Sigmoid colon (tissue), 4 donors: ENCODE data around the gene PRDX5.

Experiments used
- EP300 ChIP-seq, 4 donors: sonication (generic); formaldehyde crosslinking; IDR thresholded peaks; one replicate each; pipeline ENCODE4 v1.6.1; 2017; ENCODE audit warnings: antibody characterized with exemption in 4 of 4
- POLR2A ChIP-seq, 2 donors: fragments of 450-650 bp; IDR thresholded peaks; one replicate each; pipeline ENCODE4 v1.6.1; 2016; ENCODE audit warnings: antibody characterized with exemption in 2 of 2, mild to moderate bottlenecking in 2 of 2, moderate library complexity in 2 of 2
- TF ChIP-seq, protein P1 (sequence below), 4 experiments: fragments of 450-650 bp in 3 of 4; fragments of 200-600 bp in 1 of 4; IDR thresholded peaks; one replicate each; pipeline ENCODE4 v1.5.1; 2016 to 2019; ENCODE audit warnings: antibody characterized with exemption in 4 of 4, mild to moderate bottlenecking in 3 of 4, moderate library complexity in 2 of 4

DNA sequence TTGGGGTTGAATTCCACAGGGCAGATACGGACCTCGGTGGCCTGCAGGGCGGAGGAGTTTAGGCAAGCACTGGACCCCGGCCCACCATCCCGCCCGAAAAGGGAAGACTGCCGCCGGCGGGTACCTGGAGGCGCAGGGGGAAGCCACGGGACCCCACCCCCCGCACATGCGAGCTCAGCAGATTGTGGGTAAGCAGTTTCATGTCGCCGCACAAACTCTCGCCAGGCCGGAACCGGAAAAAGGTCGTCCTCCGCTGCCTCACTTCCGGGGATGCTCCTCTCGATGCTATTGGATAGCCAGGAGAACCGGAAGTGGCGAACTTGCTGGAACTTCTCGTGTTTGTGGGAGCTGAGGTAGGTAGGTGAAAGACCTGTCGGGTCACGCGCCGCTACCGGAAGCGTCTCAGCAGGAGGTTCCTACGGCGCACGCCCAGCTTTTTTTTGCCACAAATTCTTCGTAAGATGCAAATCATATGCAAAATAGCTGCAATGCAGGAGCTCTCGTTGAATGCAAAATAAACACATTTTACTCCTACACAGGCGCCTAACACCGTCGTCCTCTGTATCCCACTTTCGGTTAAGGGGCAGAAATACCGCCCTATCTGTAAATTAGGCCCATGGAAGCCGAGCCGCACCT is 478 bp upstream of the PRDX5 start, which contains the start of gene TRMT112:
- TF ChIP-seq POLR2A (IDR thresholded peaks at IDR 0.05) = peak; percentile 86 to 89
- peak in 1 of 4 donors; percentile 46 for TF ChIP-seq EP300 (IDR thresholded peaks at IDR 0.05)
- TF ChIP-seq, protein P1, sequence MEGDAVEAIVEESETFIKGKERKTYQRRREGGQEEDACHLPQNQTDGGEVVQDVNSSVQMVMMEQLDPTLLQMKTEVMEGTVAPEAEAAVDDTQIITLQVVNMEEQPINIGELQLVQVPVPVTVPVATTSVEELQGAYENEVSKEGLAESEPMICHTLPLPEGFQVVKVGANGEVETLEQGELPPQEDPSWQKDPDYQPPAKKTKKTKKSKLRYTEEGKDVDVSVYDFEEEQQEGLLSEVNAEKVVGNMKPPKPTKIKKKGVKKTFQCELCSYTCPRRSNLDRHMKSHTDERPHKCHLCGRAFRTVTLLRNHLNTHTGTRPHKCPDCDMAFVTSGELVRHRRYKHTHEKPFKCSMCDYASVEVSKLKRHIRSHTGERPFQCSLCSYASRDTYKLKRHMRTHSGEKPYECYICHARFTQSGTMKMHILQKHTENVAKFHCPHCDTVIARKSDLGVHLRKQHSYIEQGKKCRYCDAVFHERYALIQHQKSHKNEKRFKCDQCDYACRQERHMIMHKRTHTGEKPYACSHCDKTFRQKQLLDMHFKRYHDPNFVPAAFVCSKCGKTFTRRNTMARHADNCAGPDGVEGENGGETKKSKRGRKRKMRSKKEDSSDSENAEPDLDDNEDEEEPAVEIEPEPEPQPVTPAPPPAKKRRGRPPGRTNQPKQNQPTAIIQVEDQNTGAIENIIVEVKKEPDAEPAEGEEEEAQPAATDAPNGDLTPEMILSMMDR (IDR thresholded peaks at IDR 0.05) = no peak
